H1 (cell line): Measurements from ENCODE around the gene IGSF11. TPM values are rescaled to one million over a fixed set of nuclear protein-coding genes. Genes with fewer than 3 reads are reported as not detected.

Source experiments
- ASH2L ChIP-seq: fragments of 200-600, 300-600 bp; sonication (generic); IDR thresholded peaks from one replicate; pipeline ENCODE4 v1.7.1; 2017; ENCODE audit warnings: low read length
- BRCA1 ChIP-seq: IDR thresholded peaks from 2 replicates; pipeline ENCODE4 v1.6.1; 2012; ENCODE audit warnings: low read depth, low read length, improper control_type of control experiment
- CHD7 ChIP-seq: fragments of 300-600 bp; sonication (generic); IDR thresholded peaks from 2 replicates; pipeline ENCODE4 v1.7.1; 2012; ENCODE audit warnings: low read length, moderate library complexity, mild to moderate bottlenecking, inconsistent platforms; ENCODE audit not compliant: insufficient replicate concordance
- HDAC6 ChIP-seq: IDR thresholded peaks from one replicate; pipeline ENCODE4 v1.7.1; 2012; ENCODE audit warnings: low read depth, mild to moderate bottlenecking, inconsistent platforms, low read length, moderate library complexity
- KDM4A ChIP-seq: IDR thresholded peaks from one replicate; pipeline ENCODE4 v1.7.1; 2012; ENCODE audit warnings: low read depth, mild to moderate bottlenecking, moderate library complexity, low read length, inconsistent platforms; ENCODE audit not compliant: severe bottlenecking
- RBBP5 ChIP-seq: IDR thresholded peaks from 2 replicates; pipeline ENCODE4 v1.7.1; 2012; ENCODE audit warnings: low read depth, mild to moderate bottlenecking, inconsistent platforms, low read length, moderate library complexity, borderline replicate concordance
- RNF2 ChIP-seq: fragments of 200-900, 300-1000 bp; sonication (generic); IDR thresholded peaks from 2 replicates; pipeline ENCODE4 v1.7.1; 2016; ENCODE audit warnings: borderline replicate concordance, low read depth, mild to moderate bottlenecking, antibody characterized with exemption, low read length; ENCODE audit not compliant: poor library complexity, severe bottlenecking; ENCODE audit errors: missing control alignments
- SIX5 ChIP-seq: IDR thresholded peaks from 2 replicates; pipeline ENCODE4 v1.6.1; 2011; ENCODE audit warnings: mild to moderate bottlenecking, low read depth, low read length
- TBP ChIP-seq: IDR thresholded peaks from 2 replicates; pipeline ENCODE4 v1.6.1; 2011; ENCODE audit warnings: low read depth, low read length, improper control_type of control experiment
- YY1 ChIP-seq: IDR thresholded peaks from 2 replicates; pipeline ENCODE4 v1.6.1; 2011; ENCODE audit warnings: low read depth, mild to moderate bottlenecking, low read length
- ZNF274 ChIP-seq: IDR thresholded peaks from 2 replicates; pipeline ENCODE4 v1.7.0; 2012; ENCODE audit warnings: low read length, borderline replicate concordance; ENCODE audit errors: extremely low read depth
- polyA plus RNA-seq, 7 experiments: library from polyadenylated mRNA; depleted of rRNA in 3 of 7; stranded (reverse) in 5 of 7; unstranded in 2 of 7; fragments of >200 nt in 5 of 7; fragments of 200-250 nt in 2 of 7; gene quantifications; 1 replicate in 5 of 7; 2 replicates in 1 of 7; 4 replicates in 1 of 7; pipeline versions ENCODE4 v1.2.1 to v1.2.3, GENCODE V29; 2011 to 2013; ENCODE audit warnings: missing spikeins in 2 of 7, mixed read lengths in 2 of 7
- total RNA-seq: library from RNA; stranded (reverse); fragmentation: NEBNext Ultra II Directional; extraction: Animal tissue kit (Norgen Biotek cat#: 25700); gene quantifications from 2 replicates; pipeline ENCODE4 v1.2.1, GENCODE V29; 2021

The IGSF11 gene
- total and polyA plus RNA-seq, 2 of the 8 experiments (the other 6 are each of a cell fraction or from before 2014, with no cell fraction given), result 1.1 to 4.1 TPM

- TF ChIP-seq CHD7 (no peak), KDM4A (no peak), ASH2L (no peak), ZNF274 (no peak), RBBP5 (no peak), SIX5 (no peak), YY1 (no peak), HDAC6 (no peak), BRCA1 (no peak), RNF2 (no peak), TBP (no peak)
Observed at GRCh38 chr3:118890206-118890605, 144.4 kb downstream of the IGSF11 start (continued).
